ENCODE results near the gene MKI67.

GRCh38 chr10:128128582-128128981, 2.4 kb upstream of the MKI67 start:
- TF ChIP-seq POLR2A (IDR thresholded peaks at IDR 0.05), result no peak
- TF ChIP-seq, protein P1, sequence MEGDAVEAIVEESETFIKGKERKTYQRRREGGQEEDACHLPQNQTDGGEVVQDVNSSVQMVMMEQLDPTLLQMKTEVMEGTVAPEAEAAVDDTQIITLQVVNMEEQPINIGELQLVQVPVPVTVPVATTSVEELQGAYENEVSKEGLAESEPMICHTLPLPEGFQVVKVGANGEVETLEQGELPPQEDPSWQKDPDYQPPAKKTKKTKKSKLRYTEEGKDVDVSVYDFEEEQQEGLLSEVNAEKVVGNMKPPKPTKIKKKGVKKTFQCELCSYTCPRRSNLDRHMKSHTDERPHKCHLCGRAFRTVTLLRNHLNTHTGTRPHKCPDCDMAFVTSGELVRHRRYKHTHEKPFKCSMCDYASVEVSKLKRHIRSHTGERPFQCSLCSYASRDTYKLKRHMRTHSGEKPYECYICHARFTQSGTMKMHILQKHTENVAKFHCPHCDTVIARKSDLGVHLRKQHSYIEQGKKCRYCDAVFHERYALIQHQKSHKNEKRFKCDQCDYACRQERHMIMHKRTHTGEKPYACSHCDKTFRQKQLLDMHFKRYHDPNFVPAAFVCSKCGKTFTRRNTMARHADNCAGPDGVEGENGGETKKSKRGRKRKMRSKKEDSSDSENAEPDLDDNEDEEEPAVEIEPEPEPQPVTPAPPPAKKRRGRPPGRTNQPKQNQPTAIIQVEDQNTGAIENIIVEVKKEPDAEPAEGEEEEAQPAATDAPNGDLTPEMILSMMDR (IDR thresholded peaks at IDR 0.05 in 8 of 11, conservative IDR thresholded peaks at IDR 0.05 in 3 of 11), result no peak

All from spleen (tissue), 7 donors.